DOHH2 (cell line): Measurements from ENCODE around the gene GPD1.

Experiments used
- CTCF ChIP-seq: fragments of 200-600 bp; sonication (generic); IDR thresholded peaks from one replicate; pipeline ENCODE4 v1.5.1; 2014; ENCODE audit warnings: antibody characterized with exemption, mild to moderate bottlenecking, low read depth, low read length; ENCODE audit not compliant: poor library complexity, severe bottlenecking
- EZH2phosphoT487 ChIP-seq: fragments of 200-600 bp; sonication (generic); IDR thresholded peaks from 2 replicates; pipeline ENCODE4 v1.6.1; 2017; ENCODE audit warnings: borderline replicate concordance, mild to moderate bottlenecking, antibody characterized with exemption, low read length, moderate library complexity, mixed read lengths

DNA sequence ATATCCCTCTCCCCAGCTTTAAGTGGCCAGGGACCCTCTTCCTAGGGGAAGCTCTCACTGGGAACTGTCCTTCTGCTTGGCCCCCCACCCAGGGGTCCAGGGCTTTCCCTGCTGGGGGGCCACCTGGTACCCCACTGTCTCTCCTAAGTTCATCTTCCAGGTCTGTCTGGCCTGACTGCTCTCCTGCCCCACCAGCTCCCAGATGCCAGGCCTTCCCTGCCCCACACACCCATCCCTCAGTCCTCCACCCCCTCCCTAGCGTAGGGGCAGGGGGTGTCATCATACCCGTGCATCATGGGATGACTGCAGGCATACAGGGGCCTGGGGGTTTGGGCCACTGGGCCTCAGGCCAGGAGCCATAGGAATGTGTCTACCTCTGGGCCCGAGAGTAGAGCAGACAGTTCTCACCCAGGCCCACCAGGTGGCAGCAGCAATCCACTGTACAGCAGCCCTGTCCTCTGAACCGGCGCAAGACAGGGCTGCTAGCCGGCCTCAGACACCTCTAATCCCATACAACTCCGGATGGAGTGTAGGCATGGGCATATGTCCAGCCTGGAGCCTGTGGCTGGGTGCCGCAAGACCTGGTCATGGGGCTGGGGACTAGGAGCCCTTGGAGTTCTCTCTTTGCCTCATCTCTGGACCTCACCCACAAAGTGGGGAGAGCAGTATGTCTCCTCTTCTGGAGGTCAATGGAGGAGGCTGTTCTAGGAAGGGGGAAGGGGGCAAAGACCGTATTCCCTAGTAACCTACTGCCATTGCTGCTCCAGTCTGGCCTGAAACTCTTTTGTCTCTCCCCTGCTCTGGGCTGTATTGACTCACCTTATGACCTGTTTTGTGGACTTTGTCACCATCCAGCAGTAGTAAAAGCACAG is 28.6 kb upstream of the GPD1 start:
- peak; percentile 92 for TF ChIP-seq CTCF
- TF ChIP-seq EZH2phosphoT487 = no peak
